Chondrocyte (in vitro differentiated cells): ENCODE measurements around the gene APOL4. TPM values are rescaled to one million over a fixed set of nuclear protein-coding genes. Genes with fewer than 3 reads are reported as not detected.

ENCODE experiments used
- DNase-seq: peaks from one replicate; pipeline ENCODE4 v3.0.0; 2021; ENCODE audit warnings: mixed read lengths, low spot score
- H3K27ac Mint-ChIP-seq: one replicate; pipeline ENCODE4 v1.8.0; 2021; ENCODE audit warnings: mild to moderate bottlenecking, moderate library complexity, mixed read lengths; ENCODE audit not compliant: unreplicated experiment
- H3K27me3 Mint-ChIP-seq: 2 replicates; pipeline ENCODE4 v1.8.0; 2021; ENCODE audit warnings: low read depth, mixed read lengths
- H3K36me3 Mint-ChIP-seq: 2 replicates; pipeline ENCODE4 v1.8.0; 2021; ENCODE audit warnings: low read depth, mixed read lengths
- H3K4me1 Mint-ChIP-seq: 2 replicates; pipeline ENCODE4 v1.8.0; 2021; ENCODE audit warnings: low read depth, mild to moderate bottlenecking, mixed read lengths
- H3K4me3 Mint-ChIP-seq: one replicate; pipeline ENCODE4 v1.8.0; 2021; ENCODE audit warnings: mild to moderate bottlenecking, moderate library complexity, mixed read lengths; ENCODE audit not compliant: unreplicated experiment
- H3K9me3 Mint-ChIP-seq: 2 replicates; pipeline ENCODE4 v1.8.0; 2021; ENCODE audit warnings: low read depth, mixed read lengths
- CTCF ChIP-seq: fragments of 200-600 bp; sonication (generic); IDR thresholded peaks from 2 replicates; pipeline ENCODE4 v1.5.0; 2021; ENCODE audit warnings: antibody characterized with exemption, mild to moderate bottlenecking, moderate library complexity
- total RNA-seq: library from RNA; stranded (reverse); gene quantifications from 3 replicates; pipeline ENCODE4 v1.2.1, GENCODE V29; 2021

APOL4 gene
- total RNA-seq, 1 donor from 2014 or later = not detected

- H3K36me3 Mint-ChIP-seq = no peaks in the 10 kb centered on the region
- TF ChIP-seq CTCF = no peak
- no peaks in the 10 kb centered on the region for H3K9me3 Mint-ChIP-seq
- no peak overlapping the region for H3K4me3 Mint-ChIP-seq
- H3K4me1 Mint-ChIP-seq = peaks cover 5% of the 10 kb centered on the region
- H3K27me3 Mint-ChIP-seq = peaks cover 2% of the 10 kb centered on the region
- no peak overlapping the region for H3K27ac Mint-ChIP-seq
- no peak for DNase-seq
Observed at GRCh38 chr22:36185828-36186624, 15.6 kb downstream of the APOL4 start.

GRCh38 chr22:36184433-36185025 lies 17.1 kb downstream of the APOL4 start:
- TF ChIP-seq CTCF = no peak
- Mint-ChIP-seq H3K27me3 (peaks cover 1% of the 10 kb centered on the region), H3K4me3 (no peak overlapping the region), H3K9me3 (no peaks in the 10 kb centered on the region), H3K36me3 (no peaks in the 10 kb centered on the region), H3K4me1 (peaks cover 5% of the 10 kb centered on the region), H3K27ac (no peak overlapping the region)
- DNase-seq = no peak

- Mint-ChIP-seq H3K4me3 (no peak overlapping the region), H3K27me3 (no peaks in the 10 kb centered on the region), H3K4me1 (peaks cover 5% of the 10 kb centered on the region), H3K27ac (no peak overlapping the region), H3K36me3 (no peaks in the 10 kb centered on the region), H3K9me3 (no peaks in the 10 kb centered on the region)
- DNase-seq = no peak
- TF ChIP-seq CTCF = no peak
Observed at GRCh38 chr22:36183446-36183845, 18.2 kb downstream of the APOL4 start.

GRCh38 chr22:36182857-36183256 lies 18.8 kb downstream of the APOL4 start:
- Mint-ChIP-seq H3K4me1 (peaks cover 5% of the 10 kb centered on the region), H3K27me3 (no peaks in the 10 kb centered on the region), H3K9me3 (no peaks in the 10 kb centered on the region), H3K4me3 (no peak overlapping the region), H3K36me3 (no peaks in the 10 kb centered on the region), H3K27ac (no peak overlapping the region)
- DNase-seq = no peak
- TF ChIP-seq CTCF = no peak

- Mint-ChIP-seq H3K9me3 (no peaks in the 10 kb centered on the region), H3K27me3 (no peaks in the 10 kb centered on the region), H3K4me1 (peaks cover 5% of the 10 kb centered on the region), H3K36me3 (no peaks in the 10 kb centered on the region), H3K4me3 (no peak overlapping the region), H3K27ac (no peak overlapping the region)
- TF ChIP-seq CTCF = no peak
- no peak for DNase-seq
Observed at GRCh38 chr22:36182056-36182455, 19.6 kb downstream of the APOL4 start.
